Breast epithelium (tissue), 4 donors: ENCODE data around the gene FADD. TPM values are rescaled to one million over a fixed set of nuclear protein-coding genes. Genes with fewer than 3 reads are reported as not detected.

Source experiments
- DNase-seq, 2 donors: peaks; one replicate each; pipeline ENCODE4 v3.0.0-alpha.2; 2019; ENCODE audit warnings: low spot score in 2 of 2
- H3K27ac ChIP-seq, 2 donors: fragments of 200-600 bp; sonication (generic) in 1 of 2; one replicate each; pipeline ENCODE4 v1.5.1; 2016 to 2019; ENCODE audit warnings: mild to moderate bottlenecking in 1 of 2
- H3K27me3 ChIP-seq, 2 donors: fragments of 200-600 bp; sonication (generic) in 1 of 2; one replicate each; pipeline versions ENCODE4 v1.5.1 to v1.6.0; 2017 to 2019; ENCODE audit warnings: control low read depth in 1 of 2, mild to moderate bottlenecking in 1 of 2
- H3K36me3 ChIP-seq: fragments of 200-600 bp; one replicate; pipeline ENCODE4 v1.5.1; 2019
- H3K4me1 ChIP-seq, 2 donors: fragments of 200-600 bp; sonication (generic); one replicate each; pipeline ENCODE4 v1.5.1; 2016 to 2019; ENCODE audit warnings: control low read depth in 1 of 2
- H3K4me3 ChIP-seq, 3 donors: fragments of 200-600 bp; sonication (generic); 1 replicate in 2 of 3; 2 replicates in 1 of 3; pipeline ENCODE4 v1.5.1; 2016 to 2019; ENCODE audit warnings: mild to moderate bottlenecking in 3 of 3, moderate library complexity in 2 of 3
- H3K9me3 ChIP-seq, 2 donors: fragments of 200-600 bp; sonication (generic) in 1 of 2; one replicate each; pipeline ENCODE4 v1.5.1; 2016 to 2019; ENCODE audit warnings: control low read depth in 1 of 2
- POLR2A ChIP-seq: fragments of 450-650 bp; IDR thresholded peaks from one replicate; pipeline ENCODE4 v1.6.1; 2016; ENCODE audit warnings: antibody characterized with exemption, mild to moderate bottlenecking, moderate library complexity
- POLR2AphosphoS5 ChIP-seq, 3 donors: sonication (generic); formaldehyde crosslinking; IDR thresholded peaks; one replicate each; pipeline ENCODE4 v1.6.1; 2017; ENCODE audit warnings: antibody characterized with exemption in 3 of 3
- intact Hi-C: fragments of 100-400 bp; cut with DNase I; formaldehyde crosslinking; loops from one replicate; pipeline ENCODE4 v1.15.1; 2023; ENCODE audit warnings: low total_unique reads
- total RNA-seq, 3 donors: library from RNA; depleted of rRNA; stranded (reverse); fragments of >200 nt; gene quantifications; one replicate each; pipeline ENCODE4 v1.1.0, GENCODE V29; 2016
- TF ChIP-seq, protein P1 (sequence below), 3 donors: fragments of 450-650 bp; IDR thresholded peaks; one replicate each; pipeline ENCODE4 v1.5.1; 2016 to 2017; ENCODE audit warnings: antibody characterized with exemption in 3 of 3, mild to moderate bottlenecking in 3 of 3, moderate library complexity in 3 of 3

The FADD gene
- total RNA-seq, 3 donors from 2014 or later, result 17.6 to 33.1 (median 30.2) TPM

DNA sequence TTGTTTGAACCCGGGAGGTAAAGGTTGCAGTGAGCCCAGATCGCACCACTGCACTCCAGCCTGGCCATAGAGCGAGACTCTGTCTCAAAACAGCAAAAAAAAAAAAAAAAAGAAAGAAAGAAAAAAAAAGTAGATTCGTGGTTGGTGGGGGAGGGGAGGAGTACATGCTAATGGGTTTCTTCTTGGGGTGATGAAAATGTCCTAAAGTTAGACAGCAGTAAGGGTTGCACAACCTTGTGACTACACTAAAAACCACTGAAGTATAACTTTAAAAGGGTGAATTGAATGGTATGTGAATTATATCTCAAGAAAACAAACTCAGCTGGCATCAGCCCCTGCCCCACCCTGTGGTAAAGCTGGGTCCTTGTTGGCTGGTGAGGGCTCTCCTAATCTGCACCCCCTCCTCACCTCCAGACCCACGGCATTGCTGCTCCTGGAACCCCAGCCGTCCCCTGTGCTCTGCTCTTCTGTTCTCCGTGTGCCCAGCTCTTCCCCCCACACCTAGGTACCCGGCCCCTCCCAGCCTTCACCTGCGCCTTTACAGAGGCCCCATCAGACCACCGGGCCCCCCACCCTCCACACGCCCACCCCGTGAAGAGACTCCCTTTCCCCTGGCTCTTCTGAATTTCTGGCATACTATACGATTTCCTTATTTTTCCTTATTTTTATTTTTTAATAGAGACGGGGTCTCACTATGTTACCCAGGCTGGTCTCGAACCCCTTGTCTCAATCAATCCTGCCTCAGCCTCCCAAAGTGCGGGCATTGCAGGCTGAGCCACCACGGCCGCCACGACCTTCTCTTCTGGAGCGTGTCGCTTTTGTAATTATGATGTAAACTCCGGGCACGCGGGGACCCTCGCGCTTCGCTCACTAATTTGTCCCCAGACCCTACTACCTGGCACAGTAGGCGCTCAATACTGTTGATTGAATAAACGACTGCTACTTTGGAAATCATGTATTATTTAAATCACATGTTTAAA is 924 bp upstream of the FADD start:
- peak overlapping the region; percentile 90 to 94 for H3K27ac ChIP-seq
- H3K4me3 ChIP-seq, result peak overlapping the region; percentile 82 to 98 (median 95)
- H3K36me3 ChIP-seq, result peaks cover 5% of the 10 kb centered on the region
- intact Hi-C loops, result loop anchor here (2.0 to 10.0 kb wide), 2 partner anchors 53 to 69 kb away; partner anchors contain the start of gene PPFIA1
- TF ChIP-seq, protein P1, sequence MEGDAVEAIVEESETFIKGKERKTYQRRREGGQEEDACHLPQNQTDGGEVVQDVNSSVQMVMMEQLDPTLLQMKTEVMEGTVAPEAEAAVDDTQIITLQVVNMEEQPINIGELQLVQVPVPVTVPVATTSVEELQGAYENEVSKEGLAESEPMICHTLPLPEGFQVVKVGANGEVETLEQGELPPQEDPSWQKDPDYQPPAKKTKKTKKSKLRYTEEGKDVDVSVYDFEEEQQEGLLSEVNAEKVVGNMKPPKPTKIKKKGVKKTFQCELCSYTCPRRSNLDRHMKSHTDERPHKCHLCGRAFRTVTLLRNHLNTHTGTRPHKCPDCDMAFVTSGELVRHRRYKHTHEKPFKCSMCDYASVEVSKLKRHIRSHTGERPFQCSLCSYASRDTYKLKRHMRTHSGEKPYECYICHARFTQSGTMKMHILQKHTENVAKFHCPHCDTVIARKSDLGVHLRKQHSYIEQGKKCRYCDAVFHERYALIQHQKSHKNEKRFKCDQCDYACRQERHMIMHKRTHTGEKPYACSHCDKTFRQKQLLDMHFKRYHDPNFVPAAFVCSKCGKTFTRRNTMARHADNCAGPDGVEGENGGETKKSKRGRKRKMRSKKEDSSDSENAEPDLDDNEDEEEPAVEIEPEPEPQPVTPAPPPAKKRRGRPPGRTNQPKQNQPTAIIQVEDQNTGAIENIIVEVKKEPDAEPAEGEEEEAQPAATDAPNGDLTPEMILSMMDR (IDR thresholded peaks at IDR 0.05), result no peak
- no peak for TF ChIP-seq POLR2A
- no peak for TF ChIP-seq POLR2AphosphoS5 (IDR thresholded peaks at IDR 0.05)
- H3K9me3 ChIP-seq, result no peaks in the 10 kb centered on the region
- no peak for DNase-seq
- peaks cover 6 to 15% of the 10 kb centered on the region in 2 donors for H3K4me1 ChIP-seq
- H3K27me3 ChIP-seq, result no peaks in the 10 kb centered on the region

DNA sequence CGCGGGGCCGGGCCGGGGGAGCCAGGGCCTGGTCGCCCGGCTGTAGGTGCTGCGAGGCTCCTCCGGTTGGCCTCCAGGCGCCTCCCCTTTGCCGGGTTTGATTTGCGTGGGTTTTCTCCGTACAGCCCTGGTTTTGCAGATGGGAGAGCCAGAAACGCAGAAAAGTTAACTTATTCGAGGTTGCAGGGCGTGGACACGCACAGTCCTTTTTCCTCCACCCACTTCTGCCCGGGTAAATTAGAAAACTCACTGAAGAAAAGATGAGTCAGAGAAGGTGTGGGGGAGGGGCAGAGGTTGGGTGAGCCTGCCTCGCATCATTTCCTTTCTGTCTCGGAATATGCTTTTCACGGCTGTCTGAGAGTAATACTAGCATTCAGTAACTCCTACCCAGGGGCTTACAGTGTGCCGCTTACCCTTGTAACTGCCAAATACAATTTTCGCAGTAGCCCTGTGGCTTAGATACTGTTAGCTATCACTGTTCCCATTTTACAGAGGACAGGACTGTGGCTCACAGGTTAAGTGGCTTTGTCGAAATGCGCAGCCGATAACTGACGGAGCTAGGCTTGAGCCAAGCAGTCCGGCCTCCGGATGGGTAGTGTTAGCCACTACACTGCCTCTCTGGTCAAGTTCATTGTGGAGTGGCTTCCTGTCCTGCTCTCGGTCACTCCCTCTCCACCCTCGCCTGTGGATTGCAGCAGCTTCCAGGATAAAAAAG is 812 bp downstream of the FADD start:
- DNase-seq, result peak in 1 of 2 donors; percentile 67
- TF ChIP-seq POLR2A (no peak), POLR2AphosphoS5 (IDR thresholded peaks at IDR 0.05) (no peak)
- TF ChIP-seq, protein P1 (IDR thresholded peaks at IDR 0.05), result no peak
- intact Hi-C loops, result loop anchor here (2.0 to 10.0 kb wide), 2 partner anchors 51 to 67 kb away; partner anchors contain the start of gene PPFIA1
- peak overlapping the region; percentile 90 to 94 for H3K27ac ChIP-seq
- H3K4me3 ChIP-seq, result peak overlapping the region; percentile 82 to 98 (median 95)
- no peaks in the 10 kb centered on the region for H3K27me3 ChIP-seq
- H3K36me3 ChIP-seq, result peaks cover 5% of the 10 kb centered on the region
- H3K9me3 ChIP-seq, result no peaks in the 10 kb centered on the region
- H3K4me1 ChIP-seq, result peaks cover 6 to 15% of the 10 kb centered on the region in 2 donors

DNA sequence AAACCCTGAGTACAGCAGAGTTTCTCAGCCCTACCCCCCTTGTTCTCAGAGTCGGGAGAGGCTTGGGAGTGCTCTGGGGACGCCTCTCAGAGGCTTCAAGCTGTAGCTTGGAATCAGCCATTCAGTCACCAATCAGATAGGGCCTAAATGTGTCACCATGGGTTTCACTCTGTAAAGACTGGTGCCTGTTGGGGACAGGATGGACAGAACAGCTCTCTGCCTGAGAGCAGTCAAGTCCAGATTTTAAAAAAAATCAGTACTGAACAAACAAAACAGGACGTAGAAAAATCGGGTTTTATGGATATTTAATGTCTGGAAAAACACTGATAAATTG is 1.3 kb downstream of the FADD start:
- intact Hi-C loops, result loop anchor here (10.0 kb wide), 1 partner anchor 50 kb away; no protein-coding TSS in a partner anchor
- no peak for DNase-seq
- H3K27ac ChIP-seq, result peak overlapping the region; percentile 90 to 94

DNA sequence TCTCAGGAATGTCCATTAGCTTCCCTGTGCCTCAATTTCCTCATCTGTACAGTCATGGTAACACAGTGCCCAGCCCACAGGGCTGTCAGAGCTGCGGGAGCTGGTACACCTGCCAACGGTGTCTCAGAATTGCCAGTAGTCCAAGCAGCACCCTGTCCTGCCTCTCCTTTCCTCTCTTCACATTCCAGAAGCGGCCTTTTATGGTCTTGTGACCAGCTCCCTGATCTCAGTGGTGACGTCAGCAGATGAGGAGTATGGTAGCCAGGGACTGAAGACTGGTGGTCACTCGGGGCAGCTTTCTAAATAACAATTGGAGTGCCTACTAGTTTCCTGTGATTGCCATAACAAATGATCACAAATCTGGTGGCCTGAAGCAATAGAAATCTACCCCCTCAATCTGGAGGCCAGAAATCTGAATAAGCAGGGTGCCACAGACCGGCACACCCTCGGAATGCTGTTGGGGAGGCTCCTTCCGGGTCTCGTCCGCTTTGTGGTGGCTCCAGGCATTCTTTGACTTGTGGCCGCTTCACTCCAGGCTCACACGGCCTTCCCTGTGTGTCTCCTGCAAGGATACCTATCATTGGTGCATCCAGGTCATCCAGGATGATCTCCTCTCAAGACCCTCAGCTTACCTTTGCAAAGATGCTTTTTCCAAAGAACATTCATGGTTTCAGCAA is 2.1 kb downstream of the FADD start:
- peaks cover 5% of the 10 kb centered on the region for H3K36me3 ChIP-seq
- DNase-seq, result no peak
- TF ChIP-seq, protein P1 (IDR thresholded peaks at IDR 0.05), result no peak
- TF ChIP-seq POLR2A (no peak), POLR2AphosphoS5 (IDR thresholded peaks at IDR 0.05) (no peak)
- H3K27ac ChIP-seq, result peak overlapping the region; percentile 90 to 94
- no peaks in the 10 kb centered on the region for H3K9me3 ChIP-seq
- no peaks in the 10 kb centered on the region for H3K27me3 ChIP-seq
- H3K4me3 ChIP-seq, result peak overlapping the region in 1 of 3 donors; percentile 82
- intact Hi-C loops, result loop anchor here (10.0 kb wide), 1 partner anchor 50 kb away; no protein-coding TSS in a partner anchor
- H3K4me1 ChIP-seq, result peaks cover 6 to 15% of the 10 kb centered on the region in 2 donors

More for the DNA sequence above, 1.3 kb downstream of the FADD start:
- Histone ChIP-seq H3K4me3 (peak overlapping the region; percentile 82 to 98 (median 95)), H3K27me3 (no peaks in the 10 kb centered on the region), H3K36me3 (peaks cover 5% of the 10 kb centered on the region), H3K4me1 (peaks cover 6 to 15% of the 10 kb centered on the region in 2 donors), H3K9me3 (no peaks in the 10 kb centered on the region)
- TF ChIP-seq POLR2A (no peak), POLR2AphosphoS5 (IDR thresholded peaks at IDR 0.05) (no peak)
- TF ChIP-seq, protein P1 (IDR thresholded peaks at IDR 0.05), result no peak
